HG03064 (cell line): Measurements from ENCODE around the gene GTPBP1.
A peak's percentile ranks its signal among the peaks of the same experiment; 100 is the strongest.

ENCODE experiments used
- ATAC-seq: cut with Tn5 transposase; IDR thresholded peaks from one replicate; pipeline ENCODE4 v1.9.1; 2021; ENCODE audit warnings: low read depth; ENCODE audit not compliant: unreplicated experiment

Gene GTPBP1

GRCh38 chr22:38700789-38701628 is 4.7 kb upstream of the GTPBP1 start, which contains the start of gene JOSD1:
TSS of gene JOSD1 (minus strand) at chr22:38700943. CDS start at chr22:38699987, 956 bp downstream.
- ATAC-seq = peak; percentile 31

GRCh38 chr22:38704654-38705234 is 1.0 kb upstream of the GTPBP1 start:
- no peak for ATAC-seq

GRCh38 chr22:38706101-38706900 is 557 bp downstream of the GTPBP1 start:
- ATAC-seq = no peak

GRCh38 chr22:38706901-38707195 is 1.1 kb downstream of the GTPBP1 start:
- ATAC-seq = no peak

GRCh38 chr22:38707346-38707745 is 1.6 kb downstream of the GTPBP1 start:
- ATAC-seq = no peak

- ATAC-seq = no peak
Measured at GRCh38 chr22:38707984-38708383, 2.2 kb downstream of the GTPBP1 start.

GRCh38 chr22:38709306-38709705 is 3.6 kb downstream of the GTPBP1 start:
- no peak for ATAC-seq

- no peak for ATAC-seq
Measured at GRCh38 chr22:38710351-38710750, 4.6 kb downstream of the GTPBP1 start.

GRCh38 chr22:38710866-38711265 is 5.1 kb downstream of the GTPBP1 start:
- ATAC-seq = no peak

- no peak for ATAC-seq
Measured at GRCh38 chr22:38712486-38713207, 6.9 kb downstream of the GTPBP1 start.

GRCh38 chr22:38713921-38714320 is 8.2 kb downstream of the GTPBP1 start:
- ATAC-seq = no peak

GRCh38 chr22:38715176-38715764 is 9.5 kb downstream of the GTPBP1 start:
- ATAC-seq = no peak

GRCh38 chr22:38715852-38716251 is 10.1 kb downstream of the GTPBP1 start:
- no peak for ATAC-seq

- no peak for ATAC-seq
Measured at GRCh38 chr22:38716271-38716670, 10.5 kb downstream of the GTPBP1 start.

GRCh38 chr22:38716826-38717225 is 11.1 kb downstream of the GTPBP1 start:
- ATAC-seq = no peak

GRCh38 chr22:38717244-38717643 is 11.5 kb downstream of the GTPBP1 start:
- no peak for ATAC-seq

- no peak for ATAC-seq
Measured at GRCh38 chr22:38718414-38718813, 12.7 kb downstream of the GTPBP1 start.

- ATAC-seq = no peak
Measured at GRCh38 chr22:38719196-38719595, 13.5 kb downstream of the GTPBP1 start.

GRCh38 chr22:38720350-38720749 is 14.6 kb downstream of the GTPBP1 start:
- ATAC-seq = no peak

GRCh38 chr22:38721551-38721950 is 15.8 kb downstream of the GTPBP1 start:
- no peak for ATAC-seq
